Measurements from ENCODE around the gene SSH3.

DNA sequence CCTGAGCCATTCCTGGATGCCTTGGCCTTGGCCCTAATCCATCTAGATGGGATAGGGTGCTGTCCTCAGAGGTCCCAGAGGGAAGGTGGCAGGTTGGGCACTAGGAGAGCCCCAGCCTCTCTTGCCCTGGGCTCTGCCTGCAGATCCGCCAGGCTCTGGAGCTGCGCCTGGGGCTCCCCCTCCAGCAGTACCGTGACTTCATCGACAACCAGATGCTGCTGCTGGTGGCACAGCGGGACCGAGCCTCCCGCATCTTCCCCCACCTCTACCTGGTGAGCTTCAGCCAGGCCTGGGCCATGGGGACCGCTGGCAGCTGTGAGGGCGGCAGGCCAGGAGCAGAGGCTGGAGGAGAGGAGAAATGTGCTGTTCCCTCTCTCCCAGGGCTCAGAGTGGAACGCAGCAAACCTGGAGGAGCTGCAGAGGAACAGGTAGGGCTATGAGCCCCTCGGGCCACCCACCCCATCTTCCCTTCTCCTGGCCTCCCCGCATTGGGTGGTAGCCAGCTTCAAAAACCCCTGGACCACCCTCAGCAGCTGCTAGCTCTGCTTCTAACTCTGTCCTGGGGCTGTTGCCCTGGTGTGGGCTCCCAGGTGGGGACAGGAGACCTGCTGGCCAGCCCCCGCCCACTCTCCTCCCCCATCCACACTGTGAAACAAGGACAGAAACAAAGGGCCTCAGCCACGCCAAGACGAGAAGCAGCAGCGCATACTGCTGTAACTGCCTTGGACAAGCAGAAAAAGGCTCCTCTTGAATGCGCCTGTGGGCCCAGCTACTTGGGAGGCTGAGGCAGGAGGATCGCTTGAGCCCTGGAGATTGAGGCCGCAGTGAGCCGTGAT, 4.9 kb downstream of the SSH3 start:
- TF ChIP-seq RARB (CRISPR knock-in tag; IDR thresholded peaks at IDR 0.05), result no peak
- no peak for TF ChIP-seq ZFP30 (CRISPR knock-in tag; IDR thresholded peaks at IDR 0.05)
- TF ChIP-seq ESRRG (CRISPR knock-in tag; IDR thresholded peaks at IDR 0.05), result no peak
- TF ChIP-seq, protein P1, sequence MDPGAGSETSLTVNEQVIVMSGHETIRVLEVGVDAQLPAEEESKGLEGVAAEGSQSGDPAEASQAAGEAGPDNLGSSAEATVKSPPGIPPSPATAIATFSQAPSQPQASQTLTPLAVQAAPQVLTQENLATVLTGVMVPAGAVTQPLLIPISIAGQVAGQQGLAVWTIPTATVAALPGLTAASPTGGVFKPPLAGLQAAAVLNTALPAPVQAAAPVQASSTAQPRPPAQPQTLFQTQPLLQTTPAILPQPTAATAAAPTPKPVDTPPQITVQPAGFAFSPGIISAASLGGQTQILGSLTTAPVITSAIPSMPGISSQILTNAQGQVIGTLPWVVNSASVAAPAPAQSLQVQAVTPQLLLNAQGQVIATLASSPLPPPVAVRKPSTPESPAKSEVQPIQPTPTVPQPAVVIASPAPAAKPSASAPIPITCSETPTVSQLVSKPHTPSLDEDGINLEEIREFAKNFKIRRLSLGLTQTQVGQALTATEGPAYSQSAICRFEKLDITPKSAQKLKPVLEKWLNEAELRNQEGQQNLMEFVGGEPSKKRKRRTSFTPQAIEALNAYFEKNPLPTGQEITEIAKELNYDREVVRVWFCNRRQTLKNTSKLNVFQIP (CRISPR knock-in tag; IDR thresholded peaks at IDR 0.05; ENCODE audit: borderline replicate concordance, low read depth), result no peak
- TF ChIP-seq, protein P2, sequence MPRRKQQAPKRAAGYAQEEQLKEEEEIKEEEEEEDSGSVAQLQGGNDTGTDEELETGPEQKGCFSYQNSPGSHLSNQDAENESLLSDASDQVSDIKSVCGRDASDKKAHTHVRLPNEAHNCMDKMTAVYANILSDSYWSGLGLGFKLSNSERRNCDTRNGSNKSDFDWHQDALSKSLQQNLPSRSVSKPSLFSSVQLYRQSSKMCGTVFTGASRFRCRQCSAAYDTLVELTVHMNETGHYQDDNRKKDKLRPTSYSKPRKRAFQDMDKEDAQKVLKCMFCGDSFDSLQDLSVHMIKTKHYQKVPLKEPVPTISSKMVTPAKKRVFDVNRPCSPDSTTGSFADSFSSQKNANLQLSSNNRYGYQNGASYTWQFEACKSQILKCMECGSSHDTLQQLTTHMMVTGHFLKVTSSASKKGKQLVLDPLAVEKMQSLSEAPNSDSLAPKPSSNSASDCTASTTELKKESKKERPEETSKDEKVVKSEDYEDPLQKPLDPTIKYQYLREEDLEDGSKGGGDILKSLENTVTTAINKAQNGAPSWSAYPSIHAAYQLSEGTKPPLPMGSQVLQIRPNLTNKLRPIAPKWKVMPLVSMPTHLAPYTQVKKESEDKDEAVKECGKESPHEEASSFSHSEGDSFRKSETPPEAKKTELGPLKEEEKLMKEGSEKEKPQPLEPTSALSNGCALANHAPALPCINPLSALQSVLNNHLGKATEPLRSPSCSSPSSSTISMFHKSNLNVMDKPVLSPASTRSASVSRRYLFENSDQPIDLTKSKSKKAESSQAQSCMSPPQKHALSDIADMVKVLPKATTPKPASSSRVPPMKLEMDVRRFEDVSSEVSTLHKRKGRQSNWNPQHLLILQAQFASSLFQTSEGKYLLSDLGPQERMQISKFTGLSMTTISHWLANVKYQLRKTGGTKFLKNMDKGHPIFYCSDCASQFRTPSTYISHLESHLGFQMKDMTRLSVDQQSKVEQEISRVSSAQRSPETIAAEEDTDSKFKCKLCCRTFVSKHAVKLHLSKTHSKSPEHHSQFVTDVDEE (CRISPR knock-in tag; IDR thresholded peaks at IDR 0.05), result no peak
- TF ChIP-seq ARNTL (CRISPR knock-in tag; IDR thresholded peaks at IDR 0.05; ENCODE audit: borderline replicate concordance, low read depth), result no peak
- TF ChIP-seq, protein P3, sequence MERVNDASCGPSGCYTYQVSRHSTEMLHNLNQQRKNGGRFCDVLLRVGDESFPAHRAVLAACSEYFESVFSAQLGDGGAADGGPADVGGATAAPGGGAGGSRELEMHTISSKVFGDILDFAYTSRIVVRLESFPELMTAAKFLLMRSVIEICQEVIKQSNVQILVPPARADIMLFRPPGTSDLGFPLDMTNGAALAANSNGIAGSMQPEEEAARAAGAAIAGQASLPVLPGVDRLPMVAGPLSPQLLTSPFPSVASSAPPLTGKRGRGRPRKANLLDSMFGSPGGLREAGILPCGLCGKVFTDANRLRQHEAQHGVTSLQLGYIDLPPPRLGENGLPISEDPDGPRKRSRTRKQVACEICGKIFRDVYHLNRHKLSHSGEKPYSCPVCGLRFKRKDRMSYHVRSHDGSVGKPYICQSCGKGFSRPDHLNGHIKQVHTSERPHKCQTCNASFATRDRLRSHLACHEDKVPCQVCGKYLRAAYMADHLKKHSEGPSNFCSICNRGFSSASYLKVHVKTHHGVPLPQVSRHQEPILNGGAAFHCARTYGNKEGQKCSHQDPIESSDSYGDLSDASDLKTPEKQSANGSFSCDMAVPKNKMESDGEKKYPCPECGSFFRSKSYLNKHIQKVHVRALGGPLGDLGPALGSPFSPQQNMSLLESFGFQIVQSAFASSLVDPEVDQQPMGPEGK (CRISPR knock-in tag; IDR thresholded peaks at IDR 0.05; ENCODE audit: borderline replicate concordance), result no peak
- TF ChIP-seq, protein P4, sequence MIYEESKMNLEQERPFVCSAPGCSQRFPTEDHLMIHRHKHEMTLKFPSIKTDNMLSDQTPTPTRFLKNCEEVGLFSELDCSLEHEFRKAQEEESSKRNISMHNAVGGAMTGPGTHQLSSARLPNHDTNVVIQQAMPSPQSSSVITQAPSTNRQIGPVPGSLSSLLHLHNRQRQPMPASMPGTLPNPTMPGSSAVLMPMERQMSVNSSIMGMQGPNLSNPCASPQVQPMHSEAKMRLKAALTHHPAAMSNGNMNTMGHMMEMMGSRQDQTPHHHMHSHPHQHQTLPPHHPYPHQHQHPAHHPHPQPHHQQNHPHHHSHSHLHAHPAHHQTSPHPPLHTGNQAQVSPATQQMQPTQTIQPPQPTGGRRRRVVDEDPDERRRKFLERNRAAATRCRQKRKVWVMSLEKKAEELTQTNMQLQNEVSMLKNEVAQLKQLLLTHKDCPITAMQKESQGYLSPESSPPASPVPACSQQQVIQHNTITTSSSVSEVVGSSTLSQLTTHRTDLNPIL (CRISPR knock-in tag; IDR thresholded peaks at IDR 0.05; ENCODE audit: low read depth), result no peak
- no peak for TF ChIP-seq PPARA (CRISPR knock-in tag; IDR thresholded peaks at IDR 0.05; ENCODE audit: borderline replicate concordance)
- TF ChIP-seq ZNF565 (CRISPR knock-in tag; conservative IDR thresholded peaks at IDR 0.05; ENCODE audit: low read depth), result no peak
- TF ChIP-seq ZFP3 (CRISPR knock-in tag; IDR thresholded peaks at IDR 0.05), result no peak
- TF ChIP-seq ISL1 (CRISPR knock-in tag; IDR thresholded peaks at IDR 0.05), result no peak
- no peak for TF ChIP-seq ZC3H10 (CRISPR knock-in tag; IDR thresholded peaks at IDR 0.05)
